Stimulated activated naive B cell treated with anti-CD40 and anti-IgM and Interleukin-4, amounts not matched to agents 10 μg/mL and 1 μg/mL and 100 μg/mL, for 72 hours (primary cell): ENCODE results near the gene ANKRD26.

Source experiments
- ATAC-seq, 2 donors: fragments of 150-1000 bp; cut with Tn5 transposase; replicated peaks; 2 replicates each; pipeline ENCODE4 v1.10.0; 2021; ENCODE audit warnings: moderate library complexity in 1 of 2
- DNase-seq: peaks from one replicate; pipeline ENCODE4 v3.0.0; 2021
- H3K27ac Mint-ChIP-seq: one replicate; pipeline ENCODE4 v1.8.0; 2022; ENCODE audit warnings: mild to moderate bottlenecking, mixed read lengths
- H3K27me3 Mint-ChIP-seq, 2 donors: one replicate each; pipeline ENCODE4 v1.8.0; 2022; ENCODE audit warnings: mixed read lengths in 2 of 2
- H3K36me3 Mint-ChIP-seq, 2 donors: one replicate each; pipeline ENCODE4 v1.8.0; 2022; ENCODE audit warnings: mixed read lengths in 2 of 2, mild to moderate bottlenecking in 1 of 2
- H3K4me1 Mint-ChIP-seq, 2 donors: one replicate each; pipeline ENCODE4 v1.8.0; 2022; ENCODE audit warnings: mixed read lengths in 2 of 2, mild to moderate bottlenecking in 1 of 2
- H3K4me3 Mint-ChIP-seq, 2 donors: one replicate each; pipeline ENCODE4 v1.8.0; 2022; ENCODE audit warnings: mild to moderate bottlenecking in 2 of 2, mixed read lengths in 2 of 2, moderate library complexity in 1 of 2
- H3K9me3 Mint-ChIP-seq, 2 donors: one replicate each; pipeline ENCODE4 v1.8.0; 2022; ENCODE audit warnings: mixed read lengths in 2 of 2, mild to moderate bottlenecking in 1 of 2

The ANKRD26 gene

DNA sequence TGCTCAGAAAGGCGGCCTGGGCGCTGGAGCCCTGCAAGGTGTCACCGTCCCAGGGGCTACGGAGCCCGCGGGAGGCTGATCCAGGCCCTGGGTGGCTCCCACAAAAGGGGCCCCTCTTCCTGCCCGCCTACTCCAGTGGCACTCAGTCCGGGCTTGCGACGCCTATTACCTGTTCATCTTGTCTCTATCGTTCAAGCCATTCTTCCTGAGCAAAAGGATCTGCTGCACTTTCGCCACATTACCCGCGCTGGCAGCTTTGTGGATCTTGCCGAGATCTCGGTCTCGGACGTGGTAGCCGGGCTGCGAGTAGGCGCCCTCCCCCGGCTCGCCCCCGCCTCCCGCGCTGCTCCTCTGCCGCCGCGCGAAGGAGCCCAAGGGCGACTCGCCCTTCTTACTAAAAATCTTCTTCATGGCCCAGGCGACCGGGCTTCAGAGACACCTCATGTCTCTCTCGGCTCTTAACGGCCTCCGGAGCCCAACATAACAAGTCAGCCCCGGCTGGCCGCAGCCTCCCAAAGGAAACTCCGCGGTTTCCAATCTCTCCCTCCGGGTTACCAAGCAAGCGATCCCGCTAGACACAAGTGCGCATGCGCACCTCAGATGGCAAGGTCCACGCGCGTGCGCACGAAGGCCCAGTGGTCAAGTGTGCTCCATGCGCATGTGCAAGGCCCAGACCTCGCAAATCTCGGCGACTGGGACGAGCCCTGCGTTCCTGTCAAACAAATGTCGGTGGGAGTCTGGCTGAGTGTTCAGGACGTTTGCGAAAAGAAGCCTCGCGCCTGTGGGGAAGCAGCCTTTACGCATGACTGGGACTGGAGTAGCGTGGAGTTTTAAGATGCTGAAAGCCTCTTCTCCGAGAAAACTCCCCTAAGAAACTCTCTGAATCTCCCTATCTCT, at the start of gene ANKRD26:
TSS of gene ANKRD26 (minus strand) at position 579 of the 897 bp plus-strand sequence. CDS start at position 411, 168 bp downstream.
- Mint-ChIP-seq H3K4me1 (peaks cover 14 to 31% of the 10 kb centered on the region in 2 donors), H3K27me3 (no peaks in the 10 kb centered on the region), H3K9me3 (no peaks in the 10 kb centered on the region), H3K27ac (peak within 1 kb of the TSS; percentile 95), H3K4me3 (peak within 1 kb of the TSS; percentile 86 to 90), H3K36me3 (peaks cover 3 to 14% of the 10 kb centered on the region in 2 donors)
- DNase-seq (peak; percentile 93), ATAC-seq (peak; percentile 82 to 88)

- Mint-ChIP-seq H3K36me3 (peaks cover 28 to 36% of the 10 kb centered on the region in 2 donors), H3K4me1 (peaks cover 12 to 20% of the 10 kb centered on the region in 2 donors), H3K27me3 (no peaks in the 10 kb centered on the region), H3K27ac (no peak overlapping the region), H3K4me3 (no peak overlapping the region), H3K9me3 (no peaks in the 10 kb centered on the region)
- DNase-seq (no peak), ATAC-seq (no peak)
These were observed 47.4 kb upstream of the ANKRD26 start for GRCh38 chr10:27147701-27148100.

DNA sequence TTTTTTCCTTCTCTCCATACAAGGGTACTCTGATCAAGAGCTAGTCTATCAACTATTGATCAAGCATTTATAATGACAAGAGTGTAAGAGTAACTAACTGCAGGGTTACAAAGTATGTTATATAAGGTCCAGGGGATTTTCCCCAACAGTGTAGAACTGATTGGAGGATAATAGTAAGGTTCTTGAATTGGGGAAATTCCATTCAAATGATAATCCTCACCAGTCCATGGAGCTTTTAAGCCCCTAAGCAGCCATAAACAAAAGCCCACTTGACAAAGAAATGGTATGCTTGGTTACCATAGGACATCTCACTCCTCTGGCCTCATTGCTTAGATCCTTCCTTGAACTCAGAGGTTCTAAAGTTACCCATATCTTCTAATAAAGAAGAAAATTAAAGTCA, 45.6 kb upstream of the ANKRD26 start:
- Mint-ChIP-seq H3K4me3 (no peak overlapping the region), H3K9me3 (no peaks in the 10 kb centered on the region), H3K27ac (no peak overlapping the region), H3K27me3 (no peaks in the 10 kb centered on the region), H3K36me3 (peaks cover 24 to 36% of the 10 kb centered on the region in 2 donors), H3K4me1 (peaks cover 5 to 6% of the 10 kb centered on the region in 2 donors)
- DNase-seq (no peak), ATAC-seq (no peak)

DNA sequence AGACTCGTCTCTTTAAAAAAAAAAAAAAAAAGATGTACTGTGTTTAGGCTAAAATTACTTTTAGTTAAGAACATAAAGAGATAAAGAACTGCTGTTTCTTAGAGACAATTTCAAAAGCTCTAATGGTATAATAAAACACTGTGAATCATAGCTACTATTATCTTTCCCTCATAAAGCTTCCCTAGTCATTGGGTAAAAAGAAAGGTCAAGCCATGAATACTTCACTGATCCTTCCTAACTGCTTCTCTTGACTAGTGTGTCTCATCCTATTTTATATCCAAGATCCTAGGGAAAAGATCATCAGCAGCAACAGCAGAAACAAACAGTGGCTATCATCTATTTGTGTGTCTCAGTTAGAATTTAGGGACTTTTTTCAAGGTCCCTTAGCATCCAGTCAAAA, 43.4 kb upstream of the ANKRD26 start:
- H3K27ac Mint-ChIP-seq, result no peak overlapping the region
- peaks cover under 1 to 3% of the 10 kb centered on the region in 2 donors for H3K4me1 Mint-ChIP-seq
- no peaks in the 10 kb centered on the region for H3K27me3 Mint-ChIP-seq
- ATAC-seq, result no peak
- no peaks in the 10 kb centered on the region for H3K9me3 Mint-ChIP-seq
- H3K4me3 Mint-ChIP-seq, result no peak overlapping the region
- DNase-seq, result no peak
- peaks cover 32 to 33% of the 10 kb centered on the region in 2 donors for H3K36me3 Mint-ChIP-seq

DNA sequence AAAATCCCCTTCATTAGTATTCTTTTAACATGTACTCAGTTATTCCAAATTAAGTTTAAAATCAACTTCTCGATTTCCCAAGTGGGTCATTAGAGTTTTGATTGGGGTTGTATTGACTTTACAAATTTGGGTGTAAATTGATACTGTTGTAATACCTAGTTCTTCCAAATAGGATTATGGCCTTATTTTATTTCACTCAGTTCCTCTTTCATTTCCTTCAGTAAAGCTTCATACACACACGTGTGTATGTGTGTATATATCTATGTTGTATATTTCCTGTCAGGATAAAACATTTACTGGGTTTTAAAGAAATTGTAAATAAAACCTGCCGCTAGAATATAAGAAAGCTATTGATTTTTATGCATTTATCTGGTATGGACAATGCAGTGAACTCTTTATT, 38.0 kb upstream of the ANKRD26 start:
- Mint-ChIP-seq H3K36me3 (peaks cover 28 to 32% of the 10 kb centered on the region in 2 donors), H3K4me3 (no peak overlapping the region), H3K9me3 (no peaks in the 10 kb centered on the region), H3K4me1 (peaks cover 0 to 7% of the 10 kb centered on the region in 2 donors), H3K27me3 (no peaks in the 10 kb centered on the region), H3K27ac (no peak overlapping the region)
- DNase-seq, result no peak
- peak in 1 of 2 donors; percentile 52 for ATAC-seq

- no peak for DNase-seq
- H3K27ac Mint-ChIP-seq, result no peak overlapping the region
- no peak for ATAC-seq
- no peaks in the 10 kb centered on the region for H3K9me3 Mint-ChIP-seq
- H3K36me3 Mint-ChIP-seq, result peaks cover 32 to 35% of the 10 kb centered on the region in 2 donors
- peaks cover 0 to 24% of the 10 kb centered on the region in 2 donors for H3K4me1 Mint-ChIP-seq
- no peaks in the 10 kb centered on the region for H3K27me3 Mint-ChIP-seq
- H3K4me3 Mint-ChIP-seq, result no peak overlapping the region
These were observed 34.1 kb upstream of the ANKRD26 start for GRCh38 chr10:27134371-27134770.

DNA sequence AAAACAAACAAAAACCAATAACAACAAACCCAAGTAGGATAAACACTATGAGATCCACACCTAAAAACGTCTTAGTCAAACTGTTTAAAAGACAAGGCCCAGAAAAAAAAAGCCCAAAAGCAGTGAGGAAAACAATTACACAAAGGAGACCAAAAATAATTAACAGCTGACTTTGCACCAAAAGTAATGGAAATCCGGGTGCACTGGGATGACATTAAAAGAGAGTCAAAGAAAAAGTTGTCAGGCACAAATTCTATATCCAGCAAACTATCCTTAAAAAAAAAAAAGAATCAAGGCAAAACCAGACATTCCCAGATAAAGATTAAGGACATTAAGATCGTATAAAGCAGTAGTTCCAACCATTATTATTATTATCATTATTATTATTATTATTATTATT, 7.9 kb upstream of the ANKRD26 start:
- no peaks in the 10 kb centered on the region for H3K9me3 Mint-ChIP-seq
- H3K27ac Mint-ChIP-seq, result no peak overlapping the region
- DNase-seq (no peak), ATAC-seq (no peak)
- H3K36me3 Mint-ChIP-seq, result peaks cover 25 to 35% of the 10 kb centered on the region in 2 donors
- no peaks in the 10 kb centered on the region for H3K4me1 Mint-ChIP-seq
- no peak overlapping the region for H3K4me3 Mint-ChIP-seq
- no peaks in the 10 kb centered on the region for H3K27me3 Mint-ChIP-seq

DNA sequence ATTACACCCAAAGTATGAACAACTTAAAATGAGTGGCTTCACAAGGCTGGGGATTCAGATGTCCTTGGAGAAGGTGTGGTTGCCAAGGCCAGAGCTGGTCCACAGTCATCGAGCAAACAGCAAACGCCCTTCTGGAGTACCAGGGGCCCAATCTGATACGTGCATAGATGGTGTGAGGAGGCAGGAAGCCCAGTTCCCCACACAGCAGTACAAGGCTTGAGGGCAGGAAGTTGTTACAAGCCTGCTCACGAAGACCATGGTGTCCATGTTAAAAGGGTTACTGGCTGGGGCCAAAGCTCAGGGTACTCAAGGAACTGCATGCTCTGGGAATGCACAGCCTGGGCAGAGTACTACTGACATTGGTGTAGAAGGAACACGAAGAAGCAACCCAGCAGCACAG, 4.6 kb upstream of the ANKRD26 start:
- H3K27me3 Mint-ChIP-seq, result no peaks in the 10 kb centered on the region
- H3K36me3 Mint-ChIP-seq, result peaks cover 21 to 30% of the 10 kb centered on the region in 2 donors
- H3K4me1 Mint-ChIP-seq, result peaks cover 13 to 16% of the 10 kb centered on the region in 2 donors
- no peak overlapping the region for H3K27ac Mint-ChIP-seq
- H3K9me3 Mint-ChIP-seq, result no peaks in the 10 kb centered on the region
- ATAC-seq (no peak), DNase-seq (no peak)
- H3K4me3 Mint-ChIP-seq, result no peak overlapping the region

- DNase-seq (no peak), ATAC-seq (peak; percentile 5 to 18)
- Mint-ChIP-seq H3K27ac (peak overlapping the region; percentile 95), H3K36me3 (peaks cover 3 to 12% of the 10 kb centered on the region in 2 donors), H3K9me3 (no peaks in the 10 kb centered on the region), H3K4me1 (peaks cover 14 to 30% of the 10 kb centered on the region in 2 donors), H3K27me3 (no peaks in the 10 kb centered on the region), H3K4me3 (peak overlapping the region; percentile 86 to 90)
These were observed 586 bp upstream of the ANKRD26 start for GRCh38 chr10:27100813-27101347.

DNA sequence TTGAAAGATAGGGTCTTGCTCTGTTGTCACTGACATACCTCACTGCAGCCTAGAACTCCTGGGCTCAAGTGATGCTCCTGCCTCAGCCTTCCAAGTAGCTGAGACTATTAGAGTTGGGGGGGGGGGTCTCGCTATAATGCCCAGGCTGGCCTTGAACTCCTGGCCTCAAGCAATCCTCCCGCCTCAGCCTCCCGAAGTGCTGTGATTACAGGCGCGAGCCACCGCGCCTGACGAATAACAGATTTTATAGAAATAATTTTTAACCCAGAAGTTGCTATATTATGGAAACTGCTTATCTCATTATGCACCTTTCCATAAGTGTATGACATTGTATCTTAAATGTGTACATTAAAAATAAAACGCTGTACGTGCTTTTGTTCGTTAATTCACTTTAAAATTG, 846 bp downstream of the ANKRD26 start:
- Mint-ChIP-seq H3K9me3 (no peaks in the 10 kb centered on the region), H3K27ac (peak overlapping the region; percentile 95), H3K4me3 (peak overlapping the region; percentile 86 to 90), H3K4me1 (peaks cover 14 to 31% of the 10 kb centered on the region in 2 donors), H3K27me3 (no peaks in the 10 kb centered on the region), H3K36me3 (peaks cover 3 to 14% of the 10 kb centered on the region in 2 donors)
- ATAC-seq (no peak), DNase-seq (no peak)

GRCh38 chr10:27088119-27089044, 11.9 kb downstream of the ANKRD26 start:
- ATAC-seq, result no peak
- no peak for DNase-seq
- no peaks in the 10 kb centered on the region for H3K27me3 Mint-ChIP-seq
- no peak overlapping the region for H3K27ac Mint-ChIP-seq
- no peaks in the 10 kb centered on the region for H3K4me1 Mint-ChIP-seq
- no peaks in the 10 kb centered on the region for H3K9me3 Mint-ChIP-seq
- peaks cover 26 to 28% of the 10 kb centered on the region in 2 donors for H3K36me3 Mint-ChIP-seq
- no peak overlapping the region for H3K4me3 Mint-ChIP-seq

GRCh38 chr10:27072436-27073114, 27.7 kb downstream of the ANKRD26 start:
- peaks cover 8 to 16% of the 10 kb centered on the region in 2 donors for H3K4me1 Mint-ChIP-seq
- peaks cover 70 to 77% of the 10 kb centered on the region in 2 donors for H3K36me3 Mint-ChIP-seq
- H3K9me3 Mint-ChIP-seq, result peaks cover 9 to 10% of the 10 kb centered on the region in 2 donors
- DNase-seq, result no peak
- H3K27me3 Mint-ChIP-seq, result no peaks in the 10 kb centered on the region
- peak overlapping the region; percentile 62 for H3K27ac Mint-ChIP-seq
- ATAC-seq, result no peak
- no peak overlapping the region for H3K4me3 Mint-ChIP-seq

DNA sequence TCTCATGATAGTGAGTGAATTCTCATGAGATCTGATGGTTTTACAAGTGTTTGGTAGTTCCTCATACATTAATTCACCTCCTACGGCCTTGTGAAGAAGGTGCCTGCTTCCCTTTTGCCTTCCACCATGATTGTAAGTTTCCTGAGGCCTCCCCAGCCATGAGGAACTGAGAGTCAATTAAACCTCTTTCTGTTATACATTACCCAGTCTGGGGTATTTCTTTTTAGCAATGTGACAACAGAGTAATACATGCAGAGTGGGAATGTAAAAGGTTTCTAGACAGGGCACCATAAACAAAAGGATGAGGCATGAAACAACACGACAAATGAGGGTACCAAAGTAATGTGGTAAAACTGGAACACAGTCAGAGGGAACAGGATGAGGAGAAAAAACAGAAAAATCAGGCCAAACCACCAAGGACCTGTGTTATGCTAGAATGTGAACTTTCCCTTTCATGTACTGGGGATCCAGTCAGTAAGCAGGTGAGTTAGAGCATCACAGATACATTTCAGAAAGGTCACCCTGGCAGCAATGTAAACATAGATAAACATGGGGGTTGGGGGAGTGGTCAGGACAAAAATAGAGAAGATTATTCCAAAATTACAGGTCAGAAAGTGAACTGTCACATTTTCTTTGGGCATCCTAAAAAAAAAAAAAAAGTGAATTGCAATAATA, 31.9 kb downstream of the ANKRD26 start:
- Mint-ChIP-seq H3K27me3 (no peaks in the 10 kb centered on the region), H3K4me3 (peak overlapping the region in 1 of 2 donors; percentile 12), H3K36me3 (peaks cover 56 to 60% of the 10 kb centered on the region in 2 donors), H3K9me3 (peaks cover 10 to 11% of the 10 kb centered on the region in 2 donors), H3K27ac (peak overlapping the region; percentile 15), H3K4me1 (peaks cover 8 to 25% of the 10 kb centered on the region in 2 donors)
- peak; percentile 84 to 87 for ATAC-seq
- DNase-seq, result peak; percentile 13
